GM19468 (cell line): ENCODE measurements around the gene HGF.
"Not testable (repeated sequence)": the region's sequence is repeated elsewhere in the genome, so short reads cannot be mapped to it uniquely, and the experiment has no call there.

Experiments used
- ATAC-seq: cut with Tn5 transposase; IDR thresholded peaks from one replicate; pipeline ENCODE4 v1.9.1; 2021; ENCODE audit warnings: mild to moderate bottlenecking, moderate library complexity, moderate number of reproducible peaks; ENCODE audit not compliant: unreplicated experiment; ENCODE audit errors: extremely low read depth

HGF gene

GRCh38 chr7:81769891-81770727 lies at the start of gene HGF:
Gene HGF (minus strand): TSS chr7:81770047. CDS start chr7:81769971, 76 bp downstream.
- ATAC-seq: no peak

- no peak for ATAC-seq
Measured at GRCh38 chr7:81816312-81816711, 46.5 kb upstream of the HGF start.

DNA sequence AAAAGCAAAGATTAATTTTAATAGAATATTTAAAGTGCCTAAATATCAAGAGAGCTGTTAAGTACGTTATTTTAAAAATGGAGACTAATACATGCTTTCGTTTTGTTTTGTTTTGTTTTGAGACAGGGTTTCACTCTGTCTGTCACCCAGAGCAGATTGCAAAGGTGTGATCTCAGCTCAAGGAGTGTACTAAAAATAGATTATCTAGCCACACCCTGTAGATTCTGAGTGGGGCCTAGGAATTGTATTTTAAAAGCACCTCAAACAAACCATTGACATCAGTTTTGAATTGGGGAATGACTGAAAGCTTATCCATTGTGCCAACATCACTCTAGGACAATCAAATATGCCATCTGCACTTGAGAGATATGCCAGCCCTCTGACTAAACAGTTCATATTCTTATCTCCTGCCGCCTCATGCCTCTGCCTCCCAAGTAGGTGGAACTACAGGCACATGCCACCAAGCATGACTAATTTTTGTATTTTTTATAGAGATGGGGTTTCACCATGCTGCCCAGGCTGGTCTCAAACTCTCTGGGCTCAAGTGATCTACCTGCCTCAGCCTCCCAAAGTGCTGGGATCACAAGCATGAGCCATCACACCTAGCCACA lies 43.1 kb upstream of the HGF start:
- ATAC-seq: peak; percentile 79

- peak; percentile 10 for ATAC-seq
Measured at GRCh38 chr7:81811956-81812865, 42.4 kb upstream of the HGF start.

GRCh38 chr7:81810476-81811155 lies 40.8 kb upstream of the HGF start:
- ATAC-seq: no peak

- not testable (repeated sequence) for ATAC-seq
Measured at GRCh38 chr7:81808310-81808709, 38.5 kb upstream of the HGF start.

DNA sequence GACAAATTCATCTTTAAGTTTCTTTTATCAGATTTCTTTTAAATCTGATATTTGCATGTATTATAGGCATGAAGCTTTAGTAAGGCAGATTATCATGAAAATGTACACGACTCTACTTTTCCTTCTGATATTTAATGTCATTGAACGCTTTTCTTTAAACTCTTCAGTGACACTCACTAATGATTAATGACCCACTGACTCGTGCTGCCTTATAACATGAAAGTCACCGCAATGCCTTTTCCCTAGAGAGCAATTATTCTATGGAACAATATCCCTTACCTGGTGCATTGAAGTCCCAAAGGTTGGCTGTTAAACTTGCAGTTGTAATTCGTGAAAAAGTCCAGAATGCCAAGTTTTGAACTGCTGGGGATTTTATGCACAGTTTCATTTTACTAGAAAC lies 33.4 kb upstream of the HGF start:
- ATAC-seq: no peak

GRCh38 chr7:81802251-81802650 lies 32.4 kb upstream of the HGF start:
- ATAC-seq: no peak

DNA sequence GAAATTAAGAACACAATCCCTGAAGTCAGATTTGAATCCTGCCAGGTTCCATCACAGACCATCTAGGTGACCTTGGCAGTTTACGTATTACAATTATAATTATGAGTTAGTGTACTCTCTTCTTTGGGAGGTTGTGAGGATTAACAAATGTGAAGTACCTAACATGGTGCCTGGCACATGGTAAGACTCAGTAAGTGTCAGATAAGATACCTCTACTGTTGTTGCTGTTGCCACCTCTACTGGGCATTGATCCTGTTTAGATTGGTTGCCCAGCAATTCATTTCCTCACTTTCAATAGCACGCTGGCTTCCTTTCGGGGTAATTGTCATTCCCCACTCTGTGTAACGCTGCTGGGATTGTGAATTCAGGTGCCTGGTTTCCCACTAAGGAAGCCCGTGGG lies 31.7 kb upstream of the HGF start:
- ATAC-seq: no peak

DNA sequence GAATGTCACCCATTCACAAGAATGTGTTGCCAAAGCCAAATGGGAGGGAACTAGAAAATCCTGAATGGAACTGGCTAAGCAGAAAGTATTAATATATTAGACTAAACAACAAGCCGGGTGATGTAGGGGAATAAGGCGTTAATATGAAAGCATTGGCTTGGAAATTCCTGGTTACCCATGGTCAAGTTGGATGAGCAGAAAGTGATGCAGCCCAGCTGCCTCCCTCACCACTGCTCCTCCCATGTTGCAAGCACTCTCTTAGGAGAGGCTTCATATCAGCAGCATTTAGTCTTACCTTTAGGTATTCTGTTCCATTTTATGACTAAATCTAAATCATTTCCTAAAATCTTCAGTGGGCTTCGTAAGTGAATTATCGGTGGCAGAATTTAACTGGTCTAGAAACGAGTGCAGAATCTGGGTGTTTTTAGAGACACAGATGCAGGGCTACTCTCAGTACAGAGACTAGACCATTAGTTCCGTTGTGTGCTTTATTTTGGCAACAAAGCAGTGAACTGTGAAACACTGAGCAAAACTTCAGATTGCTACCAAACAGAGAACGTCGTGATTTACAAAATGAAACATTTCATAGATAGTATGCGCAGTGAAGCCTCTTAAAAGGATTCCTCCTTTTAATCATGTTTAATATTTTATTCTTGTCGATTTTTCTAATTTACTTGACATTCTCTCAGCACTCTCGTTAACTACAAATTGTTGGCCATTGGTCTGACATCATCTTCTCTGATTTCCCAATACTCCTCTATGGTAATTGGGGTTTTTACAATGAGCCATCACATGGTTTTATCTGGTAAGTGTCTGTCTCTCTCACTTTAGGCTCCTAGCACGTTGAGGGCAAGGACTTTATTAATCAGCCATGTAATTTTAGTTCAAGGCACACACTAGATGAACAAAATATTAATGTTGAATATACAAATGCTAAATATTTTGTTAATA lies 22.0 kb upstream of the HGF start:
- ATAC-seq: no peak

DNA sequence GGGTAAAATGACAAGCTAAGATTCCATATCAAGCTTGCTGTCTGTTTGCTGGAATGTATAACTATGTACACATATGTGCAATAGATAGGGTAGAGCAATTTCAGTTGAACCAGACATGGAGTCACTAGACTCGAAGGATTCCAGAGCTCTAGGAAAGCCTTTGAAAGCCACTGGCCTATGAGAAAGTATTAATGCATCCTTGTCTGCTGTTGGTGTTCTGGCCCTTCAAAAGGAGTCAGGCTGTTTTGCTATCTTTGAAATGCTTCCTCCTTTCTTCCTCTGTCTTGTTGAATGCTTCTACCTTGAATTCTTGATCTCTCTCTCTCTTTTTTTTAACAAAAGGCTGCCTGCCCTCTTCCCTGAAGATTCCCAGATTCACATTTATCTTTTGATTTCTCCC lies 20.8 kb upstream of the HGF start:
- no peak for ATAC-seq

- ATAC-seq: no peak
Measured at GRCh38 chr7:81790120-81790500, 20.3 kb upstream of the HGF start.

- ATAC-seq: no peak
Measured at GRCh38 chr7:81789406-81790119, 19.7 kb upstream of the HGF start.

DNA sequence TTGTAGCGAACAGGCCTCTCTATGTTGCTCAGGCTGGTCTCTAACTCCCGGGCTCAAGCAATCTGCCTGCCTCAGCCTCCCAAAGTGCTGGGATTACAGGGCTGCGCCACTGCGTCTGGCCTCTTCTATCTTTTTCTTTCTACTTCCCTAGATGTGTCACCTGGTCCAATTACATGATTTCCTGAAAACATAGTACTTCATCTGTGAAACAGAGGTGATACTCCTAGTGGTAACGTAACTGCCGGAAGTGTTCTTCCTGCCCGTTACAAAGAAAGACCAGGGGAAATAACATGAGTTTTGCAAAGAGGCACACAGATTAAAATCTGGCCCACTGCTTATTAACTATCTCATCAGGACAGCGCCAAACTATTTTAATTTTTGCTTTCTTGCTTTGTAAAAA lies 18.4 kb upstream of the HGF start:
- no peak for ATAC-seq

GRCh38 chr7:81783818-81784217 lies 14.0 kb upstream of the HGF start:
- ATAC-seq: no peak

- ATAC-seq: no peak
Measured at GRCh38 chr7:81780914-81781693, 11.3 kb upstream of the HGF start.

- no peak for ATAC-seq
Measured at GRCh38 chr7:81779706-81780105, 9.9 kb upstream of the HGF start.

GRCh38 chr7:81777697-81778096 lies 7.8 kb upstream of the HGF start:
- ATAC-seq: no peak
